K562 (cell line): ENCODE measurements around the gene GORASP1. TPM values are rescaled to one million over a fixed set of nuclear protein-coding genes. Genes with fewer than 3 reads are reported as not detected.
A peak's percentile ranks its signal among the peaks of the same experiment; 100 is the strongest.

ENCODE experiments used
- ATAC-seq: fragments of 200-7000 bp; cut with Tn5 transposase; 3 replicates; pipeline ENCODE4 v1.9.1; 2020; ENCODE audit warnings: moderate library complexity
- BruUV-seq: library from RNA; stranded (reverse); fragments of 400-500 nt; replicated peaks from 2 replicates; lab custom pipeline; 2021; lab: Mats Ljungman, UMichigan
- CTCF ChIA-PET: fragments of 300-600 bp; formaldehyde crosslinking; extraction: SDS; loops from one replicate; lab custom pipeline; 2021; ENCODE audit warnings: low intra/inter-chr PET ratio; lab: Yijun Ruan, JAX
- POLR2A ChIA-PET: fragments of 300-600, 350-650 bp; sonication (Branson Sonifier 250); formaldehyde crosslinking; extraction: SDS; loops from one replicate; lab custom pipeline; 2021; ENCODE audit warnings: antibody characterized with exemption, inconsistent platforms; lab: Yijun Ruan, JAX
- DNase-seq, 4 experiments: peaks; one replicate each; pipeline versions ENCODE4 v3.0.0 to v3.0.0-alpha.2; 2011 to 2018; ENCODE audit warnings: low spot score in 3 of 4, mixed read lengths in 3 of 4; ENCODE audit errors: extremely low read depth in 1 of 4
- FAIRE-seq: peaks from 2 replicates; lab custom pipeline; 2011; peaks lifted over from hg19 to GRCh38; lab: Jason Lieb, UNC
- H2AFZ ChIP-seq: 2 replicates; pipeline ENCODE4 v1.6.0; 2011; ENCODE audit warnings: low read depth, low read length, control low read depth, inconsistent platforms
- H3K27ac ChIP-seq: fragments of 200-600 bp; 3 replicates; pipeline ENCODE4 v1.8.0; 2011; ENCODE audit warnings: low read depth, mild to moderate bottlenecking, control low read depth, inconsistent platforms, low read length, moderate library complexity, mixed read lengths; ENCODE audit errors: extremely low read depth
- H3K27me3 ChIP-seq, 2 experiments: fragments of 300-600 bp in 1 of 2; 2 replicates in 1 of 2; 3 replicates in 1 of 2; pipeline versions ENCODE4 v1.6.0 to v1.8.0; 2011; ENCODE audit warnings: inconsistent platforms in 2 of 2, low read length in 2 of 2, mild to moderate bottlenecking in 1 of 2, mixed read lengths in 1 of 2, moderate library complexity in 1 of 2; ENCODE audit not compliant: control insufficient read depth in 2 of 2, insufficient read depth in 2 of 2
- H3K36me3 ChIP-seq: fragments of 300-600 bp; 3 replicates; pipeline ENCODE4 v1.8.0; 2011; ENCODE audit warnings: mild to moderate bottlenecking, low read length, inconsistent platforms; ENCODE audit not compliant: control insufficient read depth, insufficient read depth
- H3K4me1 ChIP-seq, 2 experiments: fragments of 200-600 bp in 1 of 2; replicated peaks in 1 of 2; 2 replicates in 1 of 2; 3 replicates in 1 of 2; pipeline versions ENCODE4 v1.5.1 to v1.8.0; 2011; ENCODE audit warnings: inconsistent platforms in 2 of 2, low read length in 2 of 2, mild to moderate bottlenecking in 1 of 2, mixed read lengths in 1 of 2, moderate library complexity in 1 of 2; ENCODE audit not compliant: control insufficient read depth in 2 of 2, insufficient read depth in 2 of 2
- H3K4me2 ChIP-seq: 2 replicates; pipeline ENCODE4 v1.6.1; 2011; ENCODE audit warnings: low read length, control low read depth, inconsistent platforms, mixed read lengths; ENCODE audit not compliant: insufficient read depth
- H3K4me3 ChIP-seq: fragments of 200-600 bp; sonication (generic), shearing (Covaris generic); 2 replicates; pipeline ENCODE4 v1.5.1; 2016; ENCODE audit warnings: control low read depth, inconsistent platforms
- H3K79me2 ChIP-seq: fragments of 200-600 bp; 3 replicates; pipeline ENCODE4 v1.8.0; 2011; ENCODE audit warnings: low read length, inconsistent platforms; ENCODE audit not compliant: control insufficient read depth, insufficient read depth
- H3K9ac ChIP-seq, 2 experiments: 2 replicates each; pipeline versions ENCODE4 v1.6.0 to v1.6.1; 2011; ENCODE audit warnings: low read depth in 2 of 2, low read length in 2 of 2, control low read depth in 1 of 2, inconsistent platforms in 1 of 2, mild to moderate bottlenecking in 1 of 2, mixed read lengths in 1 of 2; ENCODE audit not compliant: insufficient read depth in 1 of 2
- H3K9me1 ChIP-seq: one replicate; pipeline ENCODE4 v1.6.0; 2011; ENCODE audit warnings: inconsistent platforms, mild to moderate bottlenecking, low read length, moderate library complexity; ENCODE audit not compliant: control insufficient read depth, insufficient read depth
- H3K9me3 ChIP-seq: replicated peaks from 2 replicates; pipeline ENCODE4 v1.5.1; 2011; ENCODE audit warnings: low read depth, low read length, inconsistent platforms; ENCODE audit not compliant: control insufficient read depth, insufficient read depth
- H4K20me1 ChIP-seq: replicated peaks from 2 replicates; pipeline ENCODE4 v1.6.1; 2011; ENCODE audit warnings: low read length, inconsistent platforms, mixed read lengths; ENCODE audit not compliant: control insufficient read depth, insufficient read depth
- CXXC5 ChIP-seq: fragments of 250-450 bp; sonication (Bioruptor Pico); IDR thresholded peaks from 2 replicates; pipeline ENCODE4 v1.8.0; 2022; ENCODE audit warnings: inconsistent platforms, mild to moderate bottlenecking, moderate library complexity
- KLF6 ChIP-seq: fragments of 250-450 bp; sonication (Bioruptor Pico); IDR thresholded peaks from 2 replicates; pipeline ENCODE4 v1.4.0; 2020; ENCODE audit warnings: mild to moderate bottlenecking, moderate library complexity, borderline replicate concordance
- NFIC ChIP-seq: fragments of 450-650 bp; IDR thresholded peaks from 2 replicates; pipeline ENCODE4 v1.6.1; 2017; ENCODE audit warnings: mild to moderate bottlenecking, inconsistent platforms
- PBX2 ChIP-seq, 2 experiments: IDR thresholded peaks in 1 of 2; conservative IDR thresholded peaks in 1 of 2; 2 replicates each; pipeline ENCODE4 v1.6.1; 2016; ENCODE audit warnings: low read depth in 2 of 2, mild to moderate bottlenecking in 1 of 2, missing compliant biosample characterization in 1 of 2, missing genetic modification characterization in 1 of 2, moderate library complexity in 1 of 2
- PHTF2 ChIP-seq: fragments of 250-450 bp; sonication (Bioruptor Pico); IDR thresholded peaks from 2 replicates; pipeline ENCODE4 v1.5.0; 2021; ENCODE audit warnings: mild to moderate bottlenecking
- ZNF445 ChIP-seq: fragments of 250-450 bp; sonication (Bioruptor Pico); IDR thresholded peaks from 2 replicates; pipeline ENCODE4 v1.4.0; 2020; ENCODE audit warnings: low read depth, mild to moderate bottlenecking, moderate library complexity
- WGBS: fragments of 100-300 bp; shearing (Covaris generic); methylation state at CpG from one replicate; pipeline ENCODE4 v1.1.6; 2016; ENCODE audit warnings: low coverage, mixed read lengths; ENCODE audit not compliant: insufficient coverage; ENCODE audit errors: missing lambda C conversion rate; 5-methylcytosine and 5-hydroxymethylcytosine counted together
- in situ Hi-C: fragments of 300-500 bp; cut with MboI; formaldehyde crosslinking; loops from 4 replicates; pipeline ENCODE4 v1.15.0; 2018; ENCODE audit warnings: inconsistent platforms, mixed read lengths
- intact Hi-C: fragments of 100-400 bp; cut with micrococcal nuclease; formaldehyde crosslinking; loops from 2 replicates; pipeline ENCODE4 v1.14.2; 2022
- polyA plus RNA-seq, 8 experiments: library from polyadenylated mRNA; depleted of rRNA in 4 of 8; stranded (reverse) in 5 of 8; unstranded in 3 of 8; fragments of >200 nt; fragmentation: Nextera tagmentation in 2 of 8; fragmentation: Illumina TruSeq in 1 of 8; extraction: Ambion mirVana in 2 of 8; extraction: Trizol in 1 of 8; gene quantifications; 2 replicates each; pipeline versions ENCODE4 v1.2.1 to v1.2.3, GENCODE V29; 2011 to 2014; ENCODE audit warnings: inconsistent platforms in 1 of 8, missing spikeins in 1 of 8
- total RNA-seq, 7 experiments: library from RNA; depleted of rRNA in 6 of 7; stranded (reverse); fragments of >200 nt in 6 of 7; fragmentation: Illumina TruSeq in 2 of 7; extraction: Trizol in 2 of 7; gene quantifications; 2 replicates each; pipeline versions ENCODE4 v1.2.1 to v1.2.3, GENCODE V29; 2011 to 2021; ENCODE audit warnings: low replicate concordance in 1 of 7
- TF ChIP-seq, protein P1 (sequence below), 2 experiments: fragments of 450-650 bp; IDR thresholded peaks; 2 replicates each; pipeline ENCODE4 v1.6.1; 2016; ENCODE audit warnings: mild to moderate bottlenecking in 2 of 2, borderline replicate concordance in 1 of 2, low read depth in 1 of 2, moderate library complexity in 1 of 2

GORASP1 gene
- total and polyA plus RNA-seq, 9 of the 15 experiments (the other 6 are each of a cell fraction or from before 2014, with no cell fraction given): 8.4 to 87.9 (median 67.6) TPM

DNA sequence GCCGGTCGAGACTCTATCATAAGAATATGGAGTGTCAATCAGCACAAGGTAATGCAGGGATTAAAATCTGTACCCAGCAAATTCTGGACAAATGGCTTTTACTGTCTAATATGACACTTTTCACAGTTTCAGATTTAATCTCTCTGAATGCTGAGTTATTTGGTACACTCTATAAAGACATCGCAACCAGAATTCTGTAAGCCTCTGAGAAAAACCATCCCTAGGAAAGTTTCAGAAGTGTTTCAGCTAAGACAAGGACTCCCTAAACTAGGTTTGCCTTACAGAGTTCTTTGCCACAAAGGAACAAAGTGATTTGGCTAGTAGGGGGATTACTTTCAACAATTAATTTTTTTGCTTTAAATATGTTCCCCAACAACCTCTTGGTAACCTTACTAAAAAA, 44.3 kb downstream of the GORASP1 start (continued):
- TF ChIP-seq, protein P1, sequence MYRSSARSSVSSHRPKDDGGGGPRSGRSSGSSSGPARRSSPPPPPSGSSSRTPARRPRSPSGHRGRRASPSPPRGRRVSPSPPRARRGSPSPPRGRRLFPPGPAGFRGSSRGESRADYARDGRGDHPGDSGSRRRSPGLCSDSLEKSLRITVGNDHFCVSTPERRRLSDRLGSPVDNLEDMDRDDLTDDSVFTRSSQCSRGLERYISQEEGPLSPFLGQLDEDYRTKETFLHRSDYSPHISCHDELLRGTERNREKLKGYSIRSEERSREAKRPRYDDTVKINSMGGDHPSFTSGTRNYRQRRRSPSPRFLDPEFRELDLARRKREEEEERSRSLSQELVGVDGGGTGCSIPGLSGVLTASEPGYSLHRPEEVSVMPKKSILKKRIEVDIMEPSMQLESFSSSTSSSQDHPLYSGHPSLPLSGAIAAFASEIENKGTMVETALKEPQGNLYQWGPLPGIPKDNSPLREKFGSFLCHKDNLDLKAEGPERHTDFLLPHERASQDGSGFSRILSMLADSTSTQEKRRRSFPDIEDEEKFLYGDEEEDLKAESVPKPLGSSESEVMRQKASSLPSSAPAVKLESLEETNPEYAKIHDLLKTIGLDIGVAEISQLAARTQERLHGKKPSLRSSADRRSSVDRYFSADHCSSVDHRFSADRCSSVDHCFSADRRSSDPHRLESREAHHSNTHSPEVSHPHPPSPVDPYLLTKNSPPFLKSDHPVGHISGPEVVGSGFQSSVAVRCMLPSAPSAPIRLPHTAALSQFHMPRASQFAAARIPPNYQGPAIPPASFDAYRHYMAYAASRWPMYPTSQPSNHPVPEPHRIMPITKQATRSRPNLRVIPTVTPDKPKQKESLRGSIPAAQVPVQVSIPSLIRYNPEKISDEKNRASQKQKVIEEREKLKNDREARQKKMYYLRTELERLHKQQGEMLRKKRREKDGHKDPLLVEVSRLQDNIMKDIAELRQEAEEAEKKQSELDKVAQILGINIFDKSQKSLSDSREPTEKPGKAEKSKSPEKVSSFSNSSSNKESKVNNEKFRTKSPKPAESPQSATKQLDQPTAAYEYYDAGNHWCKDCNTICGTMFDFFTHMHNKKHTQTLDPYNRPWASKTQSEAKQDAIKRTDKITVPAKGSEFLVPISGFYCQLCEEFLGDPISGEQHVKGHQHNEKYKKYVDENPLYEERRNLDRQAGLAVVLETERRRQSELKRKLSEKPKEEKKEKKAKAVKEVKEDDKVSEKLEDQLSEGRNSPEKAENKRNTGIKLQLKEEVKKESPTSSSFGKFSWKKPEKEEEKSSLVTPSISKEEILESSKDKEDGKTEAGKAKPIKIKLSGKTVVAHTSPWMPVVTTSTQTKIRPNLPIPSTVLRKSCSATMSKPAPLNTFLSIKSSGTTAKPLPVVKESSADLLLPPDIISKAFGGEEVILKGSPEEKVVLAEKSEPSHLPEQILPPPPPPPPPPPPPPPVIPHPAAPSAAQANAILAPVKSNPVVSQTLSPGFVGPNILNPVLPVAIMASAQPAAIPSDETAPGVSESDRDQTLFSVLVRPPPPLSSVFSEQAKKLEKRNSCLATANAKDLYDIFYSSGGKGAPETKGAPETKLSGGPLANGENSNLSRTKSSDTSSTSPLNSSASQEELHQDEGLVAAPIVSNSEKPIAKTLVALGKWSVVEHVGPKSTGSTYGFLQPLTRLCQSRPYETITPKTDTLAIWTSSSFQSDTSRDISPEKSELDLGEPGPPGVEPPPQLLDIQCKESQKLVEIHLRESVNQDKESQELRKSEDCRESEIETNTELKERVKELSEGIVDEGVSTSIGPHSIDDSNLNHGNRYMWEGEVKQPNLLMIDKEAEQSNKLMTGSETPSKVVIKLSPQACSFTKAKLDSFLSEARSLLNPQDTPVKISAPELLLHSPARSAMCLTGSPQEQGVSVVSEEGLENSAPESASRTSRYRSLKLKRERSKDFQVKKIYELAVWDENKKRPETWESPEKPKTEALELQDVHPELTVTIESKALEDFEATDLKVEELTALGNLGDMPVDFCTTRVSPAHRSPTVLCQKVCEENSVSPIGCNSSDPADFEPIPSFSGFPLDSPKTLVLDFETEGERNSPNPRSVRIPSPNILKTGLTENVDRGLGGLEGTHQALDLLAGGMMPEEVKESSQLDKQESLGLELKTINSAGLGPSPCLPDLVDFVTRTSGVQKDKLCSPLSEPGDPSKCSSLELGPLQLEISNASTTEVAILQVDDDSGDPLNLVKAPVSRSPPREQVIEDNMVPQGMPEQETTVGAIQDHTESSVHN (IDR thresholded peaks at IDR 0.05; ENCODE audit: borderline replicate concordance in 1 of 2, low read depth in 1 of 2): no peak

DNA sequence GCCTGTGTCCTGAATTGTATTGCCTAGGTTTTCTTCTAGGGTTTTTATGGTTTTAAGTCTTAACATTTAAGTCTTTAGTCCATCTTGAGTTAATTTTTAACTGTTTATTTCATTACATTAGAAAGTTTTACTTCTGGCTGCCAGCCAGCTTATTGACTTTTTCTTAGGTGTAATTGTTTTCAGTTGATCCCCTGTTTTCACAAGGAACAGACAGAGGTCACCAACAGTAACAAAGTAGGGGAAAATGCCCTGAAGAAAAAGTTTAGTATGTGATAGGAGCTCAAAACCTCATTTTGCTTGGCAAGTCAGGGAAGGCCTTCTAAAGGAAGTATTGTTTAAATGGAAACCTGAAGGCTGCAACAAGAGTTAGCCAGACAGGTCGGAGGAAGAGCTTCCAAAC, 45.2 kb downstream of the GORASP1 start:
- intact Hi-C loops (no loop called here), in situ Hi-C loops (no loop called here)
- no peaks in the 10 kb centered on the region for H3K27me3 ChIP-seq
- no peak overlapping the region for H3K9ac ChIP-seq
- POLR2A ChIA-PET: interaction anchor here (0.7 kb wide), 1 partner anchor 78 kb away, joined by 3 read pairs; no protein-coding TSS in a partner anchor
- DNase-seq (no peak), FAIRE-seq (no peak), ATAC-seq (no peak)
- peaks cover 14% of the 10 kb centered on the region for H3K36me3 ChIP-seq
- no peaks in the 10 kb centered on the region; a peak in 1 of 5 replicates for H3K4me1 ChIP-seq
- BruUV-seq: no TSS peak
- CTCF ChIA-PET: no interaction called here
- H3K9me3 ChIP-seq: no peaks in the 10 kb centered on the region
- H3K79me2 ChIP-seq: peaks cover 22% of the 10 kb centered on the region
- WGBS: 44% methylated on average over 1 of the region's 1 CpG
- H3K4me2 ChIP-seq: no peak overlapping the region
- no peaks in the 10 kb centered on the region for H3K9me1 ChIP-seq
- no peak overlapping the region for H3K4me3 ChIP-seq
- 0 out of 2 replicates have a peak, but pooled peaks cover 5% of the 10 kb centered on the region for H4K20me1 ChIP-seq
- no peak overlapping the region for H3K27ac ChIP-seq
- H2AFZ ChIP-seq: no peak overlapping the region
- TF ChIP-seq NFIC: peak; percentile 40; the same call in 1 of the 2 replicates
- TF ChIP-seq CXXC5 (CRISPR knock-in tag): no peak
- no peak for TF ChIP-seq PBX2 (CRISPR knock-in tag; IDR thresholded peaks at IDR 0.05; ENCODE audit: low read depth)
- no peak for TF ChIP-seq PBX2 (tag; conservative IDR thresholded peaks at IDR 0.05; ENCODE audit: low read depth)
- TF ChIP-seq PHTF2 (CRISPR knock-in tag): no peak
- TF ChIP-seq ZNF445 (CRISPR knock-in tag): no peak
- TF ChIP-seq KLF6: no peak
